Breast epithelium (tissue), 4 donors: ENCODE data around the gene ZNF462. TPM values are rescaled to one million over a fixed set of nuclear protein-coding genes. Genes with fewer than 3 reads are reported as not detected.

ENCODE experiments used
- DNase-seq, 2 donors: peaks; one replicate each; pipeline ENCODE4 v3.0.0-alpha.2; 2019; ENCODE audit warnings: low spot score in 2 of 2
- H3K27ac ChIP-seq, 2 donors: fragments of 200-600 bp; sonication (generic) in 1 of 2; one replicate each; pipeline ENCODE4 v1.5.1; 2016 to 2019; ENCODE audit warnings: mild to moderate bottlenecking in 1 of 2
- H3K27me3 ChIP-seq, 2 donors: fragments of 200-600 bp; sonication (generic) in 1 of 2; one replicate each; pipeline versions ENCODE4 v1.5.1 to v1.6.0; 2017 to 2019; ENCODE audit warnings: control low read depth in 1 of 2, mild to moderate bottlenecking in 1 of 2
- H3K36me3 ChIP-seq: fragments of 200-600 bp; one replicate; pipeline ENCODE4 v1.5.1; 2019
- H3K4me1 ChIP-seq, 2 donors: fragments of 200-600 bp; sonication (generic); one replicate each; pipeline ENCODE4 v1.5.1; 2016 to 2019; ENCODE audit warnings: control low read depth in 1 of 2
- H3K4me3 ChIP-seq, 3 donors: fragments of 200-600 bp; sonication (generic); 1 replicate in 2 of 3; 2 replicates in 1 of 3; pipeline ENCODE4 v1.5.1; 2016 to 2019; ENCODE audit warnings: mild to moderate bottlenecking in 3 of 3, moderate library complexity in 2 of 3
- H3K9me3 ChIP-seq, 2 donors: fragments of 200-600 bp; sonication (generic) in 1 of 2; one replicate each; pipeline ENCODE4 v1.5.1; 2016 to 2019; ENCODE audit warnings: control low read depth in 1 of 2
- CTCF ChIP-seq, 3 donors: fragments of 450-650 bp; IDR thresholded peaks; one replicate each; pipeline ENCODE4 v1.5.1; 2016 to 2017; ENCODE audit warnings: antibody characterized with exemption in 3 of 3, mild to moderate bottlenecking in 3 of 3, moderate library complexity in 3 of 3
- POLR2A ChIP-seq: fragments of 450-650 bp; IDR thresholded peaks from one replicate; pipeline ENCODE4 v1.6.1; 2016; ENCODE audit warnings: antibody characterized with exemption, mild to moderate bottlenecking, moderate library complexity
- POLR2AphosphoS5 ChIP-seq, 3 donors: sonication (generic); formaldehyde crosslinking; IDR thresholded peaks; one replicate each; pipeline ENCODE4 v1.6.1; 2017; ENCODE audit warnings: antibody characterized with exemption in 3 of 3
- intact Hi-C: fragments of 100-400 bp; cut with DNase I; formaldehyde crosslinking; loops from one replicate; pipeline ENCODE4 v1.15.1; 2023; ENCODE audit warnings: low total_unique reads
- total RNA-seq, 3 donors: library from RNA; depleted of rRNA; stranded (reverse); fragments of >200 nt; gene quantifications; one replicate each; pipeline ENCODE4 v1.1.0, GENCODE V29; 2016

ZNF462 gene
- total RNA-seq, 3 donors from 2014 or later: 9.0 to 36.4 (median 20.6) TPM

- intact Hi-C loops: no loop called here
- TF ChIP-seq POLR2AphosphoS5 (IDR thresholded peaks at IDR 0.05): no peak
- TF ChIP-seq POLR2A: no peak
- no peak for TF ChIP-seq CTCF (IDR thresholded peaks at IDR 0.05)
- H3K4me3 ChIP-seq: no peak overlapping the region
Observed at GRCh38 chr9:106945727-106946660, 83.0 kb downstream of the ZNF462 start.

GRCh38 chr9:106947106-106947900 lies 84.3 kb downstream of the ZNF462 start:
- no peaks in the 10 kb centered on the region for H3K4me1 ChIP-seq
- TF ChIP-seq POLR2AphosphoS5 (IDR thresholded peaks at IDR 0.05): no peak
- no peak for TF ChIP-seq POLR2A
- TF ChIP-seq CTCF (IDR thresholded peaks at IDR 0.05): no peak
- intact Hi-C loops: no loop called here

More at GRCh38 chr9:106945727-106946660, 83.0 kb downstream of the ZNF462 start:
- H3K27me3 ChIP-seq: no peaks in the 10 kb centered on the region
- no peaks in the 10 kb centered on the region for H3K36me3 ChIP-seq
- no peak for DNase-seq
- no peaks in the 10 kb centered on the region for H3K4me1 ChIP-seq
- H3K27ac ChIP-seq: no peak overlapping the region
- no peaks in the 10 kb centered on the region for H3K9me3 ChIP-seq

GRCh38 chr9:106953174-106953573 lies 90.2 kb downstream of the ZNF462 start:
- DNase-seq: no peak
- Histone ChIP-seq H3K9me3 (no peaks in the 10 kb centered on the region), H3K36me3 (no peaks in the 10 kb centered on the region), H3K27me3 (no peaks in the 10 kb centered on the region), H3K4me1 (no peaks in the 10 kb centered on the region), H3K4me3 (no peak overlapping the region), H3K27ac (no peak overlapping the region)
- TF ChIP-seq CTCF (IDR thresholded peaks at IDR 0.05): no peak
- no peak for TF ChIP-seq POLR2A
- no peak for TF ChIP-seq POLR2AphosphoS5 (IDR thresholded peaks at IDR 0.05)
- intact Hi-C loops: loop anchor here (10.0 kb wide), 1 partner anchor 508 kb away; no protein-coding TSS in a partner anchor

More at GRCh38 chr9:106947106-106947900, 84.3 kb downstream of the ZNF462 start:
- Histone ChIP-seq H3K27me3 (no peaks in the 10 kb centered on the region), H3K36me3 (no peaks in the 10 kb centered on the region), H3K9me3 (no peaks in the 10 kb centered on the region), H3K4me3 (no peak overlapping the region), H3K27ac (no peak overlapping the region)
- DNase-seq: no peak

- no peaks in the 10 kb centered on the region for H3K27me3 ChIP-seq
- no peaks in the 10 kb centered on the region for H3K9me3 ChIP-seq
- no peaks in the 10 kb centered on the region for H3K36me3 ChIP-seq
- no peak overlapping the region for H3K27ac ChIP-seq
- intact Hi-C loops: loop anchor here (10.0 kb wide), 1 partner anchor 510 kb away; no protein-coding TSS in a partner anchor
- H3K4me3 ChIP-seq: no peak overlapping the region
- H3K4me1 ChIP-seq: no peaks in the 10 kb centered on the region
- TF ChIP-seq POLR2A (no peak), CTCF (IDR thresholded peaks at IDR 0.05) (no peak), POLR2AphosphoS5 (IDR thresholded peaks at IDR 0.05) (no peak)
- DNase-seq: no peak
Observed at GRCh38 chr9:106954558-106954957, 91.6 kb downstream of the ZNF462 start.
